ENCODE measurements around the gene ACOT6.
"Not testable (repeated sequence)": the region's sequence is repeated elsewhere in the genome, so short reads cannot be mapped to it uniquely, and the experiment has no call there.

ACOT6 gene

GRCh38 chr14:73651005-73651404, 38.7 kb downstream of the ACOT6 start:
- TF ChIP-seq CTCF (conservative IDR thresholded peaks at IDR 0.05; ENCODE audit: low read depth, low read length): no peak
- no peak overlapping the region for H3K4me3 ChIP-seq (ENCODE audit: low read length)
- DNase-seq (ENCODE audit: low read depth): no peak

GRCh38 chr14:73655851-73656250, 43.5 kb downstream of the ACOT6 start:
- DNase-seq (ENCODE audit: low read depth): no peak
- TF ChIP-seq CTCF (conservative IDR thresholded peaks at IDR 0.05; ENCODE audit: low read depth, low read length): no peak
- H3K4me3 ChIP-seq (ENCODE audit: low read length): no peak overlapping the region

- H3K4me3 ChIP-seq (ENCODE audit: low read length); DNase-seq (ENCODE audit: low read depth): not testable (repeated sequence)
Observed at GRCh38 chr14:73659202-73659601, 46.9 kb downstream of the ACOT6 start.

- no peak overlapping the region for H3K4me3 ChIP-seq (ENCODE audit: low read length)
- TF ChIP-seq CTCF (conservative IDR thresholded peaks at IDR 0.05; ENCODE audit: low read depth, low read length): no peak
- no peak for DNase-seq (ENCODE audit: low read depth)
Observed at GRCh38 chr14:73660511-73660910, 48.2 kb downstream of the ACOT6 start.

- TF ChIP-seq CTCF (conservative IDR thresholded peaks at IDR 0.05; ENCODE audit: low read depth, low read length): no peak
- no peak overlapping the region for H3K4me3 ChIP-seq (ENCODE audit: low read length)
- no peak for DNase-seq (ENCODE audit: low read depth)
Observed at GRCh38 chr14:73661872-73662271, 49.6 kb downstream of the ACOT6 start.

GRCh38 chr14:73662487-73662943, 50.2 kb downstream of the ACOT6 start:
- TF ChIP-seq CTCF (conservative IDR thresholded peaks at IDR 0.05; ENCODE audit: low read depth, low read length): peak; percentile 63
- DNase-seq (ENCODE audit: low read depth): peak; percentile 86
- H3K4me3 ChIP-seq (ENCODE audit: low read length): no peak overlapping the region

GRCh38 chr14:73663548-73664212, 51.4 kb downstream of the ACOT6 start:
- no peak overlapping the region for H3K4me3 ChIP-seq (ENCODE audit: low read length)
- no peak for DNase-seq (ENCODE audit: low read depth)
- TF ChIP-seq CTCF (conservative IDR thresholded peaks at IDR 0.05; ENCODE audit: low read depth, low read length): no peak
